Measurements from ENCODE around the gene TMEM30A.
A peak's percentile ranks its signal among the peaks of the same experiment; 100 is the strongest.

TMEM30A gene

DNA sequence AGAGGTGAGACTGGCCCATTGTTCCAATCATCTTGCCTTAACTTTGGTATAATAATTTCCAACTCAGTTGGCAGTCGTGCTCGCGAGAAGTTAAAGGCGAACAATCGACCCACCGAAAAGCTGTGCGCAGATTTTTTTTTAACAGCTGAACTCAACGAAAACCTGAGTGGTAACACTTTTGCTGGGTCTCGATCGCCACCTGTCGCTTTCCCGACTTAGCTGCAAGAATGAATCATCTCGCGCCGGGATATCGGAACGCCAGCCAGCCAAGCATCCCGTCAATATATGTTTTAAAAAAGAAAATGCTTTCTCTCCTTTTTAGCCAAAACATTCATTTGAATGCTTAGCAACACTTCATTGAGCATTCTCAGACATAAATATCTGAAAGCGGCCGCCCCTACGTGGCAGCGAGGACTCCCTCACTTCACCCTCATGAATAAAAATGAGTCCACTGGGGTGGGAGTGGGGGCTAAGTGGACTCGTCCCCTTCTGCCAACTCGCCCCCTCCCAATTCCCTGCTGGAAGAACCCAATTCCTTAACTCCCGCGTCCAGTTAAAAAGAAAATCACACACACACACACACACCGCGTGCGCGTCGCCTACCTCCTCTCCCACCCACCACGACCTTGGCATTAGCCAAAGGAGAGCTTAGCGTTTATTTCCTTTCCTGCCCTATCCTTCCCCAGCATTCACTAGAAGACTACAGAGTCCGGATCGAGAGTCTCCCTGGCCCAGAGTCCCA lies 80.2 kb downstream of the TMEM30A start:
- DNase-seq = peak; percentile 91
- Histone ChIP-seq H3K27me3 (replicated peaks) (no peaks in the 10 kb centered on the region), H3K27ac (peak overlapping the region; percentile 85), H3K4me3 (ENCODE audit: low read depth, low read length) (peak overlapping the region; percentile 89), H3K36me3 (replicated peaks) (no peaks in the 10 kb centered on the region)
- in situ Hi-C loops (cut with HindIII; ENCODE audit: low pct_ligation_motif_present, low sequenced_read_pairs) = no loop called here
- peak; percentile 87 for TF ChIP-seq CTCF (IDR thresholded peaks at IDR 0.05; ENCODE audit: low read depth, low read length, missing control alignments)

DNA sequence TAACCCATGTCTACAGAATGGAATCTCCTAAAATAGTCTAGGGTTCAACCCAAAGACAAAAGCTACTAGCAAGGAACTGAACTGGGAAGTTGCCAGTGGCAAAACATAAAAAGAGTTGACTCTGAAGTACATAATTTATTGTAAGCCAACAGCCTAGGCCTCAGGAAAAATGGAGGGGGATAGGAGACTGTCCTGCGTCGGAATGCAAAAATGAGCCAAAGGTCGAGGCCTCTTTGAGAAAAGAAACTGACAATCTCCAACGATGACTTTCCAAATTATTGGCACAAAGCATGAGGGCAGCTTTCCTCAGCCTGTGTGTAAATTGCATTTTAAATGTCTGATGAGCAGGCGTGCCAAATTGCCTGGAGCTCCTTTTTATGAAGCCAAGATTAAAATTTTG lies 80.9 kb downstream of the TMEM30A start:
- H3K36me3 ChIP-seq (replicated peaks) = no peaks in the 10 kb centered on the region
- H3K4me3 ChIP-seq (ENCODE audit: low read depth, low read length) = peak overlapping the region; percentile 89
- no peak for TF ChIP-seq CTCF (IDR thresholded peaks at IDR 0.05; ENCODE audit: low read depth, low read length, missing control alignments)
- H3K27me3 ChIP-seq (replicated peaks) = no peaks in the 10 kb centered on the region
- no peak for DNase-seq
- in situ Hi-C loops (cut with HindIII; ENCODE audit: low pct_ligation_motif_present, low sequenced_read_pairs) = no loop called here
- H3K27ac ChIP-seq = peak overlapping the region; percentile 85

Measured in brain microvascular endothelial cell (primary cell).